Measurements from ENCODE around the gene FANCG.
A peak's percentile ranks its signal among the peaks of the same experiment; 100 is the strongest.

Gene FANCG

GRCh38 chr9:35079426-35080341 is at the start of gene FANCG:
Gene FANCG, minus strand, starts transcription at chr9:35079942. Its CDS starts 418 bp downstream, at chr9:35079524.
- peak; percentile 61 for DNase-seq (ENCODE audit: low read depth in 2 of 2)

- peak; percentile 58 to 76 for DNase-seq (ENCODE audit: low read depth in 2 of 2)
These were observed 37.3 kb upstream of the FANCG start for GRCh38 chr9:35116898-35117551.

DNA sequence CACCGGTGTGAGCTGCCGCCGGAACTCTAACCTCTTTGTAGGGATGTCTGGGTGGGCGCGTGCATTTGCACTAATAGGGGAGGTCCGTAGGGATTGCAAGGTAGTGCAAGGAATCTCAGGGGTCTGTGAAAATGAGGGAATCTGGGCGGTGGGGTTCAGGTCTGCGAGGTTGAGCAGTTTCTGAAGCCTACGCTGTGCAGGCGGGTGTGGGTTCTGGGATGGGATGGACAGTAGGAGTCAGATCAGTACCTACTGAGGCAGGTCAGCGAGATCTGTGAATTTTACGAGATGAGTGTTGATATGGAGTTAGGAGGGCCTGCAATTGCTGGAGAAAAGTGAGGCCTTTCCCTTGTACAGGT is 36.8 kb upstream of the FANCG start:
- no peak for DNase-seq (ENCODE audit: low read depth in 2 of 2)

GRCh38 chr9:35115680-35116538 is 36.2 kb upstream of the FANCG start, which contains the start of gene ATOSB:
Gene ATOSB, minus strand, starts transcription at chr9:35115862. Its CDS starts 7,588 bp downstream, at chr9:35108274.
- peak; percentile 78 to 85 for DNase-seq (ENCODE audit: low read depth in 2 of 2)

- no peak for DNase-seq (ENCODE audit: low read depth in 2 of 2)
These were observed 35.3 kb upstream of the FANCG start for GRCh38 chr9:35114840-35115628.

DNA sequence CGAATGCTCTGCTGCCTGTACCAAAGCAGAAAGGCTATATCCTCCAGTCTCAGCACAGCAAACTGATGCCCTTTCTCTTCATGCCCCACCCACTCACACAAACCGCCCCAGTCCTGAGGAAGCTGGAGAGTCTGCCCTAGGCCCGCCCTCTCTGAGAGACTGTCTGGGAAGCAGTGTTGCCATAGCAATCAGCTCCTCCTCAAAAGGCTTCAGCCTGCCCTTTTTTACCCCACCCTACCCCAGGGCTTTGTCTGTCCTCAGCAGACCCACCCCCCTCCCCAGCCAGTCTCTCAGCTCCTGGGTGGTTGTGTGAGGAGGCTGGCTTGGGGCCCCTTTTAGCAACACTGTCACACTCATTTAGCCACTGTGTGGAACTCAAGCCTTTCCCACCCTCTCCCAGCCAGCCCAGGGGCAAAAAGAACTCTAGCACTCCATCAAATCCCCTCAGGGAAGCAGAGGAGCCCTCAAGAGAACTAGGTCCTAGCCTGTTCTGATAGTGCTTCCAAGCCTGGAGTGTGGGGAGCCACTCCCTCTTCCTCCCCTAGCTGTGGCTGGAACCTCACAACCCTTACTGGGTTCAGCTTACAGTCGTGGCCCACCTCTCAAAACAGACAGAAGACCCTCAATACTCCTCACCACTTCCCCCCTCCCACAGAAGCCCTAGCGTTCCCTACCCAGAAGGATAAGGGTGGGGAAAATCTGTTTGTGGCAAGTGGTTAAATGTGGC is 34.5 kb upstream of the FANCG start:
- peak in 1 of 2 donors; percentile 34 for DNase-seq (ENCODE audit: low read depth in 2 of 2)

DNA sequence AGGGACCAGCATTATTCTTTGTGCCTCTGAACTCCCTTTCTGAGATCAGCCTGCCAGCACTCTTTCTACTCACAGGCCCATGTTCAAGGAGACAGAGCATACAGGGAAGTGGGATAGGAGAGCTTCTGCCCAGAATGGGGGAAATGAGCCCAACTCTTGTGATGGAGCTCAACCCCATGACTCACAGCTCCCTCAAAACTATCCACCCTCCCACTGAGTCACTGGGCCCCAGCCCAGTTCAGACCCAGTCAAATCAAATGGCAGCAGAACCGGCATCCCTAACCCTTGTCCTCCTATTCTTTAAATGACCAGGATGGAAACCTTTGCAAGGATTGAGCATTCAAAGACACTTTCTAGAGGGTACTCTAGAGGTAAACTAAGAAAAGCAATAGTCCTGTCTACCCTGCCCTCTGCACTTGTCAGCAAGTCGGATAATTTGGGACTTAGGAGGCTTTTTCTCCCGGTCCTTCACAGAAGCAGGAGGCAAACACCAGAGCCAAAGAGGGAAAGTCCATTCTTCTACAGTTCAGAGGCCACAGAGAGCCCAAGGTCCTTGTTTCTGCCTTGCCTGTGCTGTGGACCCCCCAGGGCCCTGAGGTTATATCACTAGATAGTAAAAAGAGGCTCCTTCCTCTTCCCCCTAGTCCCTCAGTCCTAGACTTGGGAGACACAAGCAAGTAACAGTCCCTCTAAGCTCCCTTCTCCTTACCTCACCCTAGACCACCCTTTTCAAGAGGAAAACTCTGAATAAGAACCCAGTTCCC is 32.7 kb upstream of the FANCG start:
- no peak for DNase-seq (ENCODE audit: low read depth in 2 of 2)

DNA sequence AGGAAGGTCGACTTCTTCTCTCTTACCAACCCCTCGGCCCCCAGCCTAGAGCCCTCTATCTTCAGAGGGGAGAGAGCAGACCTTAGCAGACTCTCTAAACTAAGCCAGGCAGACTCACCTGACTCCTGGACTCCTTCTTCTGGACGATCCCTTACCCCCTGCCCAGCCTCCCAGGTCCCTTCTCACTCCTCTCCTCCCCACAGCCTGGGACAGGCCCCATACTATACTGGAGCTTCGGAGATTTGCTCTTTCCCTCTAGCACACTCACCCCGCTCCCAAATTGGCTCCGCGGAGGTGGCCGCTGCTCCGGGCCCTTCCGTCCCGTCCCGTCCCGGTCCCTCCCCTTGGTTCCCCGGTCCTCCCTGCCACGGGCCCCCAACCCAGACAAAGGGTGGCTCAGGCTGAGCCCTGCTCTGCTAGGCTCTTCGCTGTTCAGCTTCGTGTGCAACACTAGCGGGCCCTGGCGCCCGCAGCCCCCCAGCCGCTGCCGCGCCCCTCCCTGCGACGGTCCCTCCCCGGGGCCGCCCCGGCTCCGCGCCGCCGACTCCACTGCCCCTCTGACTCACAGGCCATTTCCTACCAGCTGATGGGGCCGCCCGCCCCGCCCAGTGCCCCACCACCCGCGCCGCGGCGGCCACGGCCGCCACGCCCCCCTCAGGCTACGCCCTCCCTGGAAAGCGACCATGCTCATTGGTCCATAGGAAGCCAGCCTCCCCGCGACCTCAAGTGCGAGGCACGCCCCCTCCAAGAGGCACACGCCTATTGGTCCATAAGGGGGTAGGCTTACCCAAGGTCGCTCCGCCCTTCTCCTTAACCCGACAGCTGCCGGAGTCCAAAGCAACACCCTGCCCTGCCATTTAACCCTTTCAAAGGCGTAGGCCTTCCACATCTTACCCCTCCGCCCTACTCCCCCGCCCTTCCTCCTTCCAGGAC is 31.5 kb upstream of the FANCG start:
- DNase-seq (ENCODE audit: low read depth in 2 of 2), result peak; percentile 91

- DNase-seq (ENCODE audit: low read depth in 2 of 2), result no peak
These were observed 30.6 kb upstream of the FANCG start for GRCh38 chr9:35110327-35110761.

GRCh38 chr9:35108946-35109575 is 29.3 kb upstream of the FANCG start:
- DNase-seq (ENCODE audit: low read depth in 2 of 2), result no peak

DNA sequence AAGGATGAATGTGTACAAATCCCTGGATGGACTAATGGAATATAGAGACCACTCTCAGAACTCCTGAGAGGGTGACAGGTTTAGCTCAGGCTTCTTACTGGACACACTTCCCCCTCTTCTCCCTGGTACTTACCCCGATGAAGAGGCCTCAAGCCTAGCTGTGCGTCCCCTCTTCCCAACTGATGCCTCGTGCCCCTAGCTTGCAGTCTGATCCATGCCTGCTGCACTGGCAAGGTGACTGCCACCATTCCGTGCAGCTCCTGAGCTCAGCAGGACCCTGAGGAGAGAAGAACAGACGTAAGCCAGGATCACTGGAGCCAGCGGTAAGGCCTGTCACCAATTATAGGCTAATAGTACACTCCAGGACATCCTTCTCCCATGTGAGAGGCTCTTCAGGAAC is 28.7 kb upstream of the FANCG start:
- no peak for DNase-seq (ENCODE audit: low read depth in 2 of 2)

DNA sequence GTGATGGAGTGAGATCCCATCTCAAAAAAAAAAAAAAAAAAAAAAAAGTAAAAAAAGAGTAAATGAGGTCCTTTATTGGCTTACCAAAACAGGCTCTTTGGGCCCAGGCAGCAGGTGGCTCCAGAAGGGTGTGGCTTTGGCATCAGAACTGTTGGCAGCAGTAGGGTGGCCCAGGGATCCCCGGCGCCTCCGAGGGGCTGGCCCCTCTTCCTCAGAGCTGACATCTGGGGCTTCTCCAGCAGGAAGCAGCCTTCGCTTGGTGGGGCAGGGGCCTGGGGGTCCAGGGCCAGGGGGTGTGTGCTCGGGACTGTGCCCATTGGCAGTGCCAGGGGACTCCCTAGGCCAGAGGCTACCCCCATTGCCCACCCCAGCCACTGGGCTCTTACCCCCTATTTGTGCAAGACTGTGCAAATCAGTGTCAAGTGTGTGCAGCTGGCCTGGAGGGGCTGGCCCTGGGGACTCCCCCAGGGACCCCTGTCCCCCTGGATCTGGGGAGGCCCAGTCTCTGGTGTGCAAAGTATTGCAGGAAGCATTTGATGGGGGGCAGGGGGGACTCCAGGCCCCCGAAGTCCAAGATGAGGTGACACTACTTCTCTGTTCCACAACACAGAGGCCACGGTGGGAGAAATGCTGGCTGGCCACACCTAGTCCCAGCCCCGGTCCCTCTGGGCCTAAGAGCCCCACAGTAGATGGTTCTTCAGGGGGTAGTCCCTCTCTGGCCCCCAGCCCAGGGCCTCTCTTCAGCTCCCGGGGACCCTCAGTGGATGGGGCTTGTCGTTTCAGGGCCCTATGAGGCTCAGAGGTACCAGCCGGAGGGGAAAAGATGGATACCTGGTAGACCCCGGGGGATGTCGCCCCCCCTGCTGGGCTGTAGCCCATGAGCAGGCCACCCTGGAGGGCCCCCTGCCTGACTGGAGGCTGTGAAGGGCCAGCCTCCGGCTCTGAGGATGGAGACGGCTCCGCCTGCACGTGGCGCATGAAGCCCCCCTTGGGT is 27.9 kb upstream of the FANCG start:
- DNase-seq (ENCODE audit: low read depth in 2 of 2), result no peak

GRCh38 chr9:35106343-35106730 is 26.6 kb upstream of the FANCG start:
- DNase-seq (ENCODE audit: low read depth in 2 of 2), result no peak

DNA sequence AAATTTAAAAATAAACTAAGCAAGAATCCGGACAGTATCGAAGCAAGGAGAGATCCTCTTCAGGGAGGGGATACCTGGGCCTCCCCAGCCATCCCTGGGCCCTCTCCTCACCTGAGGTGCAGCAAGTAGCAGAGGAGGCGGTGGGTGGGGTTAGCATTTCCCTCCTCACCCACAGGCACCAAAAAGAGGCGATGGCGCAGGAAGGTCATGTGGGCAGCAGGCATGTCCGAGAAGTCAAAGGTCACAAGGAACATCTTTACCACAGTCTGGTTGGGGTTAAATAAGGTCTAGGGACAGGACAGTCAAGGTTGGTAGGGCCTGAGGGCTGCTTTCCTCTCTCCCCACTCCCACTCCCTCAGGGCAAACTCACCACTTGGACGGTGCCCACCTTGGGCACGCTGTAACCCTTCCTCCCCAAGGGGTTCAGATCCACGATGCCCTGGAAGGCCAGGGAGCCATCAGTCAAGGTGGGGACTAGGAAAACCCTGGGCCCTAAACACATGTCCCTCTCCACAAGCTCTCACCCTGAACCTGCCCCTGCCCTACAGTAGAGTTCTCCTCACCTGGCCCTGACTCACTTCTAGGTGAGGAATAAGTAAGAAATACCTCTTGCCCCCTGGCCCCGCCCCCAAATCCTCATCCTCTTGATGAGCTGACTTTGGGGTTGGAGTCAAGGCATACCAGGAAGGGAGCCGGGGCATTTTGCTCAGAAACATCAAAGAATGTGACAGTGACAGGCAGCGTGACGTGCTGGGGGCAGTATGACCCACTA is 26.0 kb upstream of the FANCG start:
- DNase-seq (ENCODE audit: low read depth in 2 of 2), result no peak

DNA sequence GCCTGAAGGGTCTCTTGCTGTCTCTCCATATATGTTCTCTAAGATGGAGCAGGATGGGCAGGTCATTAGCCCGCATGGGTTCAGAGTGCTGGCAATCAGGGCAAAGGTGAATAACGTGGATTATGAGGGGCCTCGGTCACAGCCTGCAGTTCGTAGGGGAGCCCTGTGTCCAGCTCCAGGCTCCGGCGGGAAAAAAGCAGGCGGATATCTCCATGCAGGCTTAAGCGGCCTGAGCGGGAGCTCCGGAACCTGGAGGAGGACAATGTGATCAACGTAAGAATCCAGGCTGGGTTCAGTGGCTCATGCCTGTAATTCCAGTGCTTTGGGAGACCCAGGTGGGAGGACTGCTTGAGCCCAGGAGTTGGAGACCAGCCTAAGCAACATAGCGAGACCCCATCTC is 25.4 kb upstream of the FANCG start:
- no peak for DNase-seq (ENCODE audit: low read depth in 2 of 2)

DNA sequence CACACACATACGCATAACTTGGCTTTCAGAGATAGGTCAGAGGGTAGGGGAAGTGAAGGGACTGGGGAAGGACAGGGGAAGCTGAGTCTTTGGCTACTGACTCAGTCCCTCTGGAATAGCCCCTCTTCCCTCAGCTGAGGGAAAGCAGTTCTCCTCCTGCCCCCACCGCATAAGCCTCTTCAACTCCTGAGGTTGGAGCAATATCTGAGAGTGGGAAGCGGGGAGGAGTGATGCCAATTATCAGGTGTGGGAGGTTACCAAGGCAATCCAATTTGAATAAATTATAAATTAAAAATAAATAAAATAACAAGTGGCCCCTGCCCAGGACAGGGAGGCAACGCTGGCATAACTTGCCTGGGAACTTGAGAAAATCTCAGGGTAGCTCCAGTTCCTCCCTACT is 24.8 kb upstream of the FANCG start:
- no peak for DNase-seq (ENCODE audit: low read depth in 2 of 2)

Data from stimulated activated CD8-positive, alpha-beta memory T cell treated with anti-CD3 and anti-CD28 coated beads, Interleukin-15, amount 100 ng/mL, for 4 hours (primary cell).